Middle frontal gyrus (tissue), 1 donor: ENCODE data around the gene SUGP1.

Source experiments
- DNase-seq: peaks from one replicate; pipeline ENCODE4 v3.0.0-alpha.2; 2015; ENCODE audit warnings: low spot score; ENCODE audit errors: extremely low spot score

Gene SUGP1

GRCh38 chr19:19232261-19232721 lies 88.0 kb downstream of the SUGP1 start:
- peak; percentile 12 for DNase-seq

- no peak for DNase-seq
Measured at GRCh38 chr19:19230999-19231398, 89.3 kb downstream of the SUGP1 start.

- DNase-seq: no peak
Measured at GRCh38 chr19:19229701-19230100, 90.6 kb downstream of the SUGP1 start.

GRCh38 chr19:19227217-19227616 lies 93.1 kb downstream of the SUGP1 start:
- no peak for DNase-seq

GRCh38 chr19:19226663-19227062 lies 93.6 kb downstream of the SUGP1 start:
- no peak for DNase-seq

GRCh38 chr19:19226204-19226603 lies 94.1 kb downstream of the SUGP1 start:
- no peak for DNase-seq
